H1 (cell line): ENCODE measurements around the gene MAN1C1. TPM values are rescaled to one million over a fixed set of nuclear protein-coding genes. Genes with fewer than 3 reads are reported as not detected.

Experiments
- CTCF ChIA-PET: fragments of 300-600 bp; sonication (Branson Sonifier 250); formaldehyde crosslinking; loops from one replicate; lab custom pipeline; 2021; ENCODE audit not compliant: partially characterized antibody; lab: Charles Lee
- POLR2A ChIA-PET: fragments of 300-600 bp; sonication (Branson Sonifier 250); formaldehyde crosslinking; loops from one replicate; lab custom pipeline; 2021; ENCODE audit warnings: inconsistent platforms; ENCODE audit not compliant: partially characterized antibody; lab: Charles Lee
- DNase-seq, 2 experiments: peaks; one replicate each; pipeline versions ENCODE4 v3.0.0 to v3.0.0-alpha.2; 2010 to 2022; ENCODE audit warnings: low spot score in 2 of 2, low read depth in 1 of 2, mixed read lengths in 1 of 2
- FAIRE-seq: peaks from 2 replicates; lab custom pipeline; 2011; peaks lifted over from hg19 to GRCh38; lab: Jason Lieb, UNC
- H2AFZ ChIP-seq: 2 replicates; pipeline ENCODE4 v1.8.1; 2012; ENCODE audit warnings: low read length, inconsistent platforms
- H2AK5ac ChIP-seq: 2 replicates; pipeline ENCODE4 v1.6.1; 2013; ENCODE audit warnings: low read depth, low read length
- H2BK120ac ChIP-seq: replicated peaks from 2 replicates; pipeline ENCODE3; 2013; ENCODE audit warnings: low read depth, low read length, inconsistent platforms
- H2BK12ac ChIP-seq: 2 replicates; pipeline ENCODE4 v1.6.1; 2013; ENCODE audit warnings: low read depth, low read length
- H2BK15ac ChIP-seq: 2 replicates; pipeline ENCODE4 v1.6.1; 2013; ENCODE audit warnings: low read length
- H2BK20ac ChIP-seq: 2 replicates; pipeline ENCODE4 v1.6.1; 2013; ENCODE audit warnings: low read length
- H2BK5ac ChIP-seq: 2 replicates; pipeline ENCODE4 v1.6.1; 2013; ENCODE audit warnings: low read depth, low read length
- H3K14ac ChIP-seq: 2 replicates; pipeline ENCODE4 v1.6.1; 2013; ENCODE audit warnings: inconsistent platforms; ENCODE audit not compliant: insufficient read length
- H3K18ac ChIP-seq: 2 replicates; pipeline ENCODE4 v1.6.1; 2013; ENCODE audit warnings: low read length; ENCODE audit errors: extremely low read depth
- H3K23ac ChIP-seq: 2 replicates; pipeline ENCODE4 v1.6.1; 2013; ENCODE audit warnings: inconsistent platforms; ENCODE audit not compliant: insufficient read length
- H3K23me2 ChIP-seq: 2 replicates; pipeline ENCODE4 v1.6.1; 2013; ENCODE audit warnings: low read depth, low read length
- H3K27ac ChIP-seq: 2 replicates; pipeline ENCODE4 v1.6.1; 2011; ENCODE audit warnings: low read depth, low read length, inconsistent platforms
- H3K27me3 ChIP-seq, 4 experiments: replicated peaks in 1 of 4; 1 replicate in 1 of 4; 2 replicates in 3 of 4; pipeline versions ENCODE4 v1.6.1 to v1.8.1; 2011 to 2013; ENCODE audit warnings: low read length in 3 of 4, mild to moderate bottlenecking in 3 of 4, inconsistent platforms in 2 of 4, mixed read lengths in 2 of 4, moderate library complexity in 1 of 4; ENCODE audit not compliant: control insufficient read depth in 3 of 4, insufficient read depth in 3 of 4; ENCODE audit errors: extremely low read depth in 1 of 4
- H3K36me3 ChIP-seq, 4 experiments: 2 replicates each; pipeline versions ENCODE4 v1.6.1 to v1.8.1; 2011 to 2013; ENCODE audit warnings: mild to moderate bottlenecking in 4 of 4, low read length in 3 of 4, moderate library complexity in 2 of 4, control low read depth in 1 of 4, inconsistent platforms in 1 of 4; ENCODE audit not compliant: insufficient read depth in 4 of 4, control insufficient read depth in 2 of 4
- H3K4ac ChIP-seq: replicated peaks from 2 replicates; pipeline ENCODE3; 2013; ENCODE audit warnings: low read length, low read depth, mixed read lengths, inconsistent platforms; ENCODE audit not compliant: insufficient read length
- H3K4me1 ChIP-seq, 4 experiments: replicated peaks in 1 of 4; 1 replicate in 1 of 4; 2 replicates in 3 of 4; pipeline versions ENCODE4 v1.6.1 to v1.8.1; 2011 to 2013; ENCODE audit warnings: low read length in 3 of 4, inconsistent platforms in 2 of 4, mixed read lengths in 1 of 4; ENCODE audit not compliant: insufficient read depth in 4 of 4, control insufficient read depth in 3 of 4
- H3K4me2 ChIP-seq, 2 experiments: 2 replicates each; pipeline versions ENCODE4 v1.6.1 to v1.8.1; 2011 to 2013; ENCODE audit warnings: low read depth in 2 of 2, low read length in 2 of 2, control low read depth in 1 of 2, inconsistent platforms in 1 of 2, mild to moderate bottlenecking in 1 of 2; ENCODE audit not compliant: insufficient read depth in 1 of 2
- H3K4me3 ChIP-seq, 4 experiments: fragments of 200-600, 300-600 bp in 1 of 4; sonication (generic), shearing (Covaris generic), sonication (Bioruptor Twin) in 1 of 4; 2 replicates each; pipeline versions ENCODE4 v1.5.1 to v1.8.1; 2011 to 2016; ENCODE audit warnings: low read length in 4 of 4, low read depth in 3 of 4, control low read depth in 2 of 4, inconsistent platforms in 2 of 4, mild to moderate bottlenecking in 2 of 4, mixed read lengths in 1 of 4, moderate library complexity in 1 of 4; ENCODE audit not compliant: insufficient read depth in 2 of 4; ENCODE audit errors: extremely low read depth in 1 of 4
- H3K56ac ChIP-seq: replicated peaks from 2 replicates; pipeline ENCODE3; 2013; ENCODE audit warnings: low read depth, mild to moderate bottlenecking, mixed read lengths, low read length, inconsistent platforms; ENCODE audit not compliant: insufficient read length
- H3K79me1 ChIP-seq: 2 replicates; pipeline ENCODE4 v1.6.1; 2013; ENCODE audit warnings: low read depth, low read length, control low read depth
- H3K79me2 ChIP-seq, 2 experiments: 2 replicates each; pipeline versions ENCODE4 v1.6.1 to v1.8.1; 2012 to 2013; ENCODE audit warnings: low read length in 2 of 2, mild to moderate bottlenecking in 2 of 2, inconsistent platforms in 1 of 2; ENCODE audit not compliant: insufficient read depth in 2 of 2, control insufficient read depth in 1 of 2
- H3K9ac ChIP-seq, 4 experiments: replicated peaks in 1 of 4; 1 replicate in 1 of 4; 2 replicates in 3 of 4; pipeline versions ENCODE4 v1.6.1 to v1.8.1; 2011 to 2013; ENCODE audit warnings: low read depth in 3 of 4, low read length in 3 of 4, control low read depth in 2 of 4, mild to moderate bottlenecking in 2 of 4, moderate library complexity in 2 of 4, inconsistent platforms in 1 of 4; ENCODE audit errors: extremely low read depth in 1 of 4
- H3K9me3 ChIP-seq, 2 experiments: 2 replicates each; pipeline versions ENCODE4 v1.6.1 to v1.8.1; 2012 to 2013; ENCODE audit warnings: mild to moderate bottlenecking in 2 of 2, moderate library complexity in 2 of 2, control low read depth in 1 of 2, inconsistent platforms in 1 of 2, low read depth in 1 of 2, low read length in 1 of 2, mixed read lengths in 1 of 2; ENCODE audit not compliant: insufficient read depth in 2 of 2
- H4K20me1 ChIP-seq, 2 experiments: replicated peaks in 1 of 2; 2 replicates each; pipeline versions ENCODE3 to v1.8.1; 2011 to 2013; ENCODE audit warnings: inconsistent platforms in 2 of 2, low read length in 2 of 2, mild to moderate bottlenecking in 1 of 2; ENCODE audit not compliant: insufficient read depth in 2 of 2, control insufficient read depth in 1 of 2
- H4K5ac ChIP-seq: 2 replicates; pipeline ENCODE4 v1.6.1; 2013; ENCODE audit warnings: low read length, low read depth, mixed read lengths, inconsistent platforms; ENCODE audit not compliant: insufficient read length
- H4K8ac ChIP-seq: 2 replicates; pipeline ENCODE4 v1.8.0; 2013; ENCODE audit warnings: mild to moderate bottlenecking, moderate library complexity, low read length, inconsistent platforms; ENCODE audit not compliant: insufficient read depth; ENCODE audit errors: extremely low read depth
- H4K91ac ChIP-seq: replicated peaks from 2 replicates; pipeline ENCODE3; 2013; ENCODE audit warnings: low read length, mixed read lengths, inconsistent platforms; ENCODE audit not compliant: insufficient read length
- ASH2L ChIP-seq: fragments of 200-600, 300-600 bp; sonication (generic); IDR thresholded peaks from one replicate; pipeline ENCODE4 v1.7.1; 2017; ENCODE audit warnings: low read length
- BCL11A ChIP-seq, 2 experiments: IDR thresholded peaks; one replicate each; pipeline ENCODE4 v1.6.1; 2011; ENCODE audit warnings: low read depth in 2 of 2, low read length in 2 of 2, mild to moderate bottlenecking in 2 of 2
- CBX5 ChIP-seq: fragments of 300-800, 300-1000 bp; sonication (generic); IDR thresholded peaks from 2 replicates; pipeline ENCODE4 v1.7.1; 2016; ENCODE audit warnings: antibody characterized with exemption, low read length, low read depth
- EP300 ChIP-seq, 2 experiments: IDR thresholded peaks; 1 replicate in 1 of 2; 2 replicates in 1 of 2; pipeline ENCODE4 v1.6.1; 2011 to 2012; ENCODE audit warnings: low read depth in 2 of 2, low read length in 2 of 2, mild to moderate bottlenecking in 2 of 2, borderline replicate concordance in 1 of 2, inconsistent platforms in 1 of 2, moderate library complexity in 1 of 2
- EZH2 ChIP-seq: fragments of 200-600 bp; sonication (generic); IDR thresholded peaks from 2 replicates; pipeline ENCODE4 v1.7.1; 2012; ENCODE audit warnings: low read depth, mild to moderate bottlenecking, moderate library complexity, low read length, inconsistent platforms; ENCODE audit not compliant: severe bottlenecking
- FOSL1 ChIP-seq: IDR thresholded peaks from 2 replicates; pipeline ENCODE4 v1.6.1; 2011; ENCODE audit warnings: mild to moderate bottlenecking, low read depth, low read length, moderate library complexity; ENCODE audit not compliant: insufficient read depth
- KDM1A ChIP-seq: fragments of 200-600, 300-600 bp; sonication (generic); IDR thresholded peaks from 2 replicates; pipeline ENCODE4 v1.7.1; 2016; ENCODE audit warnings: mild to moderate bottlenecking, low read length, borderline replicate concordance
- RAD21 ChIP-seq, 2 experiments: IDR thresholded peaks in 1 of 2; conservative IDR thresholded peaks in 1 of 2; 2 replicates each; pipeline ENCODE4 v1.6.1; 2011; ENCODE audit warnings: low read depth in 2 of 2, low read length in 2 of 2, improper control_type of control experiment in 1 of 2, inconsistent platforms in 1 of 2, mild to moderate bottlenecking in 1 of 2, moderate library complexity in 1 of 2
- SIX5 ChIP-seq: IDR thresholded peaks from 2 replicates; pipeline ENCODE4 v1.6.1; 2011; ENCODE audit warnings: mild to moderate bottlenecking, low read depth, low read length
- SP1 ChIP-seq: IDR thresholded peaks from 2 replicates; pipeline ENCODE4 v1.6.1; 2011; ENCODE audit warnings: low read depth, low read length
- TBP ChIP-seq: IDR thresholded peaks from 2 replicates; pipeline ENCODE4 v1.6.1; 2011; ENCODE audit warnings: low read depth, low read length, improper control_type of control experiment
- TCF12 ChIP-seq: IDR thresholded peaks from 2 replicates; pipeline ENCODE4 v1.6.1; 2011; ENCODE audit warnings: low read depth, mild to moderate bottlenecking, low read length
- ZNF274 ChIP-seq: IDR thresholded peaks from 2 replicates; pipeline ENCODE4 v1.7.0; 2012; ENCODE audit warnings: low read length, borderline replicate concordance; ENCODE audit errors: extremely low read depth
- WGBS, 2 experiments: shearing (Covaris generic) in 1 of 2; methylation state at CpG; one replicate each; pipeline versions ENCODE4 v1.1.6 to v1.1.7; 2013 to 2015; ENCODE audit warnings: low lambda C conversion rate in 2 of 2, mixed read lengths in 2 of 2, inconsistent platforms in 1 of 2, low coverage in 1 of 2, missing lambda C conversion rate in 1 of 2; ENCODE audit not compliant: insufficient replicate concordance in 2 of 2, insufficient coverage in 1 of 2, insufficient read length in 1 of 2; ENCODE audit errors: extremely low coverage in 1 of 2, missing lambda C conversion rate in 1 of 2; 5-methylcytosine and 5-hydroxymethylcytosine counted together
- polyA plus RNA-seq, 7 experiments: library from polyadenylated mRNA; depleted of rRNA in 3 of 7; stranded (reverse) in 5 of 7; unstranded in 2 of 7; fragments of >200 nt in 5 of 7; fragments of 200-250 nt in 2 of 7; gene quantifications; 1 replicate in 5 of 7; 2 replicates in 1 of 7; 4 replicates in 1 of 7; pipeline versions ENCODE4 v1.2.1 to v1.2.3, GENCODE V29; 2011 to 2013; ENCODE audit warnings: missing spikeins in 2 of 7, mixed read lengths in 2 of 7
- total RNA-seq: library from RNA; stranded (reverse); fragmentation: NEBNext Ultra II Directional; extraction: Animal tissue kit (Norgen Biotek cat#: 25700); gene quantifications from 2 replicates; pipeline ENCODE4 v1.2.1, GENCODE V29; 2021

MAN1C1 gene
- total and polyA plus RNA-seq, 2 of the 8 experiments (the other 6 are each of a cell fraction or from before 2014, with no cell fraction given): 7.8 to 15.2 TPM

DNA sequence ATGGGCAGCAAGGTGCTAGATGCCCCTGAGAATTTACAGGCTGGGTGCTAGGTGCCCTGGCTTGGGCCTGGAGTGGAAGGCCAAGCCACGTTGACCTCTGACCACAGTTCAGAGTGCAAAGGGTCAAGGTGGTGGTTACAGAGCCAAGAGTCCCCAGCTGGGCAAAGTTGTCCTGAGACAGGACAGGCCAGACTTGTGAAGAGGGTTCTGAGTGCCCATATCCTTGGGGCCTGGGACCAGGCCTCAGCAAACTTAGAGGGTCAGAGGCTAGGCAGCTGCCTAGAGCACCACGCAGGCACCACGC, 164.5 kb downstream of the MAN1C1 start:
- Histone ChIP-seq H2BK20ac (peak overlapping the region; percentile 93), H2AFZ (no peak overlapping the region), H3K56ac (no peak overlapping the region), H3K4me2 (no peak overlapping the region), H3K23me2 (no peaks in the 10 kb centered on the region), H3K18ac (peak overlapping the region; percentile 60), H3K27ac (no peak overlapping the region), H3K23ac (no peak overlapping the region), H2AK5ac (peak overlapping the region; percentile 89; the same call in 1 of the 2 replicates), H2BK15ac (0 out of 2 replicates have a peak overlapping the region, but pooled peaks have one; percentile 72), H3K4me3 (no peak overlapping the region), H3K79me2 (no peaks in the 10 kb centered on the region), H3K9ac (no peak overlapping the region), H3K36me3 (no peaks in the 10 kb centered on the region; a peak in 1 of 8 replicates), H2BK12ac (peak overlapping the region; percentile 94), H3K27me3 (no peaks in the 10 kb centered on the region; a peak in 1 of 7 replicates), H4K5ac (no peak overlapping the region), H4K20me1 (no peaks in the 10 kb centered on the region), H3K79me1 (no peaks in the 10 kb centered on the region), H3K4me1 (peaks cover 6 to 24% (median 21%) of the 10 kb centered on the region in 4 experiments), H3K4ac (peak overlapping the region; percentile 88), H4K91ac (peak overlapping the region; percentile 79), H4K8ac (peak overlapping the region; percentile 73; the same call in 1 of the 2 replicates), H3K14ac (no peak overlapping the region), H2BK120ac (peak overlapping the region; percentile 57), H2BK5ac (peak overlapping the region; percentile 82; the same call in 1 of the 2 replicates), H3K9me3 (no peaks in the 10 kb centered on the region)
- 80% methylated on average over 2 of the region's 3 CpGs; no CpG with 5 or more reads in 1 of the 2 experiments for WGBS, 2 experiments
- ChIA-PET POLR2A (interaction anchor here (0.6 to 1.6 kb wide), 4 partner anchors 12 to 640 kb away, joined by 3 to 5 read pairs (median 4); no protein-coding TSS in a partner anchor), CTCF (interaction anchor here (0.7 to 3.9 kb wide), 11 partner anchors 8 to 79 kb away, joined by 3 to 18 read pairs (median 5); no protein-coding TSS in a partner anchor)
- no peak for FAIRE-seq
- DNase-seq: no peak
- TF ChIP-seq SIX5: no peak
- no peak for TF ChIP-seq EP300 (IDR thresholded peaks at IDR 0.05; ENCODE audit: borderline replicate concordance in 1 of 2, low read depth in 2 of 2, low read length in 2 of 2)
- TF ChIP-seq ASH2L: no peak
- TF ChIP-seq SP1: no peak
- TF ChIP-seq FOSL1: no peak
- no peak for TF ChIP-seq EZH2
- no peak for TF ChIP-seq TCF12
- no peak for TF ChIP-seq KDM1A
- TF ChIP-seq BCL11A (IDR thresholded peaks at IDR 0.05; ENCODE audit: low read depth in 2 of 2, low read length in 2 of 2): no peak
- TF ChIP-seq RAD21 (IDR thresholded peaks at IDR 0.05 in 1 of 2, conservative IDR thresholded peaks at IDR 0.05 in 1 of 2; ENCODE audit: low read depth in 2 of 2, low read length in 2 of 2): no peak
- TF ChIP-seq CBX5: no peak
- no peak for TF ChIP-seq ZNF274
- TF ChIP-seq TBP: no peak
